Thoracic aorta (tissue), 2 donors: ENCODE measurements around the gene NUDT22. TPM values are rescaled to one million over a fixed set of nuclear protein-coding genes. Genes with fewer than 3 reads are reported as not detected.

ENCODE experiments used
- ATAC-seq: fragments of 150-250 bp; one replicate; pipeline ENCODE4 v1.8.0; 2017; ENCODE audit warnings: low read depth; ENCODE audit not compliant: insufficient number of reproducible peaks, low FRiP score
- DNase-seq: peaks from one replicate; pipeline ENCODE4 v3.0.0-alpha.2; 2020; ENCODE audit warnings: low spot score
- H3K27ac ChIP-seq, 2 donors: fragments of 200-600 bp; sonication (generic); 1 replicate in 1 of 2; 2 replicates in 1 of 2; pipeline ENCODE4 v1.5.1; 2016; ENCODE audit warnings: mild to moderate bottlenecking in 2 of 2, moderate library complexity in 2 of 2
- H3K27me3 ChIP-seq: fragments of 200-600 bp; sonication (generic); replicated peaks from 2 replicates; pipeline ENCODE4 v1.6.0; 2016; ENCODE audit warnings: mild to moderate bottlenecking; ENCODE audit not compliant: insufficient read depth
- H3K36me3 ChIP-seq: fragments of 200-600 bp; sonication (generic); one replicate; pipeline ENCODE4 v1.5.1; 2016
- H3K4me1 ChIP-seq, 2 donors: fragments of 200-600 bp; sonication (generic); 1 replicate in 1 of 2; 2 replicates in 1 of 2; pipeline versions ENCODE4 v1.5.1 to v1.6.0; 2016; ENCODE audit warnings: low read depth in 2 of 2, mild to moderate bottlenecking in 1 of 2; ENCODE audit not compliant: control insufficient read depth in 1 of 2
- H3K4me3 ChIP-seq: fragments of 200-600 bp; sonication (generic); 2 replicates; pipeline ENCODE4 v1.5.1; 2016; ENCODE audit warnings: mild to moderate bottlenecking
- H3K9me3 ChIP-seq: fragments of 200-600 bp; sonication (generic); 2 replicates; pipeline ENCODE4 v1.5.1; 2016
- CTCF ChIP-seq: fragments of 200-600 bp; sonication (generic); IDR thresholded peaks from one replicate; pipeline ENCODE4 v1.5.1; 2019; ENCODE audit warnings: antibody characterized with exemption
- total RNA-seq, 2 donors: library from RNA; depleted of rRNA; stranded (reverse); fragments of >200 nt; gene quantifications; one replicate each; pipeline versions ENCODE4 v1.1.0 to v1.2.3, GENCODE V29; 2016

NUDT22 gene
- total RNA-seq, 2 donors from 2014 or later, result 52.3 to 61.6 TPM

- no peak overlapping the region for H3K4me3 ChIP-seq
- peaks cover 10 to 28% of the 10 kb centered on the region in 2 donors for H3K4me1 ChIP-seq
- H3K27ac ChIP-seq, result peak overlapping the region; percentile 80 to 92
- H3K36me3 ChIP-seq, result peaks cover 37% of the 10 kb centered on the region
- TF ChIP-seq CTCF, result no peak
- H3K27me3 ChIP-seq, result no peaks in the 10 kb centered on the region
- ATAC-seq, result no peak
- DNase-seq, result no peak
- H3K9me3 ChIP-seq, result no peaks in the 10 kb centered on the region
Measured at GRCh38 chr11:64267207-64267945, 41.3 kb downstream of the NUDT22 start.

GRCh38 chr11:64268025-64268892 is 42.2 kb downstream of the NUDT22 start:
- TF ChIP-seq CTCF, result no peak
- Histone ChIP-seq H3K4me3 (peak overlapping the region; percentile 76), H3K9me3 (no peaks in the 10 kb centered on the region), H3K27ac (peak overlapping the region; percentile 80 to 92), H3K27me3 (no peaks in the 10 kb centered on the region), H3K36me3 (peaks cover 28% of the 10 kb centered on the region), H3K4me1 (peaks cover 10 to 28% of the 10 kb centered on the region in 2 donors)
- DNase-seq, result no peak
- no peak for ATAC-seq

- H3K4me3 ChIP-seq, result peak overlapping the region; percentile 76
- DNase-seq (no peak), ATAC-seq (peak; percentile 8)
- peaks cover 10 to 28% of the 10 kb centered on the region in 2 donors for H3K4me1 ChIP-seq
- no peak for TF ChIP-seq CTCF
- peak overlapping the region; percentile 80 to 92 for H3K27ac ChIP-seq
- H3K36me3 ChIP-seq, result peaks cover 21% of the 10 kb centered on the region
- H3K27me3 ChIP-seq, result no peaks in the 10 kb centered on the region
- H3K9me3 ChIP-seq, result no peaks in the 10 kb centered on the region
Measured at GRCh38 chr11:64268893-64269539, 42.9 kb downstream of the NUDT22 start.

GRCh38 chr11:64269540-64270220 is 43.6 kb downstream of the NUDT22 start:
- Histone ChIP-seq H3K27me3 (no peaks in the 10 kb centered on the region), H3K4me3 (peak overlapping the region; percentile 76), H3K27ac (peak overlapping the region; percentile 80 to 95), H3K4me1 (peaks cover 10 to 28% of the 10 kb centered on the region in 2 donors), H3K36me3 (peaks cover 15% of the 10 kb centered on the region), H3K9me3 (no peaks in the 10 kb centered on the region)
- TF ChIP-seq CTCF, result no peak
- DNase-seq, result peak; percentile 93
- ATAC-seq, result peak; percentile 92
